Thyroid gland (tissue), 4 donors: ENCODE measurements around the gene ADAMTS6.

Experiments used
- CTCF ChIP-seq, 6 experiments: fragments of 200-600 bp in 3 of 6; fragments of 450-650 bp in 3 of 6; sonication (generic) in 3 of 6; IDR thresholded peaks; one replicate each; pipeline ENCODE4 v1.5.1; 2016 to 2019; ENCODE audit warnings: antibody characterized with exemption in 6 of 6, mild to moderate bottlenecking in 2 of 6, inconsistent platforms in 1 of 6, moderate library complexity in 1 of 6
- POLR2A ChIP-seq, 2 donors: fragments of 450-650 bp; IDR thresholded peaks; one replicate each; pipeline ENCODE4 v1.6.1; 2017; ENCODE audit warnings: antibody characterized with exemption in 2 of 2, mild to moderate bottlenecking in 2 of 2, moderate library complexity in 1 of 2

- TF ChIP-seq CTCF (IDR thresholded peaks at IDR 0.05): no peak
- TF ChIP-seq POLR2A (IDR thresholded peaks at IDR 0.05): no peak
Observed at GRCh38 chr5:65475336-65475735, 6.4 kb downstream of the ADAMTS6 start.
